Gastrocnemius medialis (tissue), 4 donors: Measurements from ENCODE around the gene PARP15.

ENCODE experiments used
- CTCF ChIP-seq, 5 experiments: fragments of 450-650 bp in 3 of 5; fragments of 200-600 bp in 2 of 5; sonication (generic) in 2 of 5; IDR thresholded peaks in 4 of 5; conservative IDR thresholded peaks in 1 of 5; 1 replicate in 4 of 5; 2 replicates in 1 of 5; pipeline ENCODE4 v1.5.1; 2016 to 2019; ENCODE audit warnings: antibody characterized with exemption in 5 of 5, mild to moderate bottlenecking in 3 of 5, moderate library complexity in 3 of 5
- POLR2A ChIP-seq, 2 donors: fragments of 450-650 bp; IDR thresholded peaks; one replicate each; pipeline ENCODE4 v1.6.1; 2017; ENCODE audit warnings: antibody characterized with exemption in 2 of 2, mild to moderate bottlenecking in 2 of 2, moderate library complexity in 2 of 2

GRCh38 chr3:122665226-122665786, 87.9 kb downstream of the PARP15 start:
- TF ChIP-seq CTCF (IDR thresholded peaks at IDR 0.05 in 4 of 5, conservative IDR thresholded peaks at IDR 0.05 in 1 of 5), result no peak
- TF ChIP-seq POLR2A (IDR thresholded peaks at IDR 0.05), result no peak
